GM08714 (cell line): ENCODE data around the gene PCSK6.

Source experiments
- H3K4me3 ChIP-seq: fragments of 200-500 bp; sonication (Bioruptor generic); 2 replicates; pipeline ENCODE4 v1.5.1; 2014; ENCODE audit warnings: mild to moderate bottlenecking, low read length, inconsistent platforms
- ZNF274 ChIP-seq: IDR thresholded peaks from 2 replicates; pipeline ENCODE4 v1.6.1; 2012; ENCODE audit warnings: mild to moderate bottlenecking, low read depth, low read length

PCSK6 gene

GRCh38 chr15:101511717-101512116 lies 22.2 kb upstream of the PCSK6 start:
- no peak for TF ChIP-seq ZNF274

GRCh38 chr15:101510212-101511197 lies 21.0 kb upstream of the PCSK6 start:
- no peak overlapping the region for H3K4me3 ChIP-seq
- TF ChIP-seq ZNF274: no peak

More at GRCh38 chr15:101511717-101512116, 22.2 kb upstream of the PCSK6 start:
- no peak overlapping the region for H3K4me3 ChIP-seq

- H3K4me3 ChIP-seq: no peak overlapping the region
Observed at GRCh38 chr15:101509279-101509678, 19.8 kb upstream of the PCSK6 start.

GRCh38 chr15:101506491-101506890 lies 17.0 kb upstream of the PCSK6 start:
- TF ChIP-seq ZNF274: no peak

More at GRCh38 chr15:101509279-101509678, 19.8 kb upstream of the PCSK6 start:
- no peak for TF ChIP-seq ZNF274

GRCh38 chr15:101505610-101506337 lies 16.3 kb upstream of the PCSK6 start:
- H3K4me3 ChIP-seq: no peak overlapping the region
- TF ChIP-seq ZNF274: no peak

More at GRCh38 chr15:101506491-101506890, 17.0 kb upstream of the PCSK6 start:
- no peak overlapping the region for H3K4me3 ChIP-seq

GRCh38 chr15:101504866-101505609 lies 15.5 kb upstream of the PCSK6 start:
- no peak overlapping the region for H3K4me3 ChIP-seq
- TF ChIP-seq ZNF274: no peak

- H3K4me3 ChIP-seq: no peak overlapping the region
- TF ChIP-seq ZNF274: no peak
Observed at GRCh38 chr15:101504373-101504772, 14.9 kb upstream of the PCSK6 start.

- H3K4me3 ChIP-seq: no peak overlapping the region
- TF ChIP-seq ZNF274: no peak
Observed at GRCh38 chr15:101503296-101503599, 13.7 kb upstream of the PCSK6 start.

- no peak overlapping the region for H3K4me3 ChIP-seq
- TF ChIP-seq ZNF274: no peak
Observed at GRCh38 chr15:101502572-101503295, 13.2 kb upstream of the PCSK6 start.

GRCh38 chr15:101501703-101502373 lies 12.3 kb upstream of the PCSK6 start:
- TF ChIP-seq ZNF274: no peak
- no peak overlapping the region for H3K4me3 ChIP-seq

- H3K4me3 ChIP-seq: no peak overlapping the region
- TF ChIP-seq ZNF274: no peak
Observed at GRCh38 chr15:101500865-101501551, 11.5 kb upstream of the PCSK6 start.

- no peak for TF ChIP-seq ZNF274
- no peak overlapping the region for H3K4me3 ChIP-seq
Observed at GRCh38 chr15:101499863-101500713, 10.6 kb upstream of the PCSK6 start.
